Lung (tissue), 12 donors: ENCODE data around the gene OSTF1. TPM values are rescaled to one million over a fixed set of nuclear protein-coding genes. Genes with fewer than 3 reads are reported as not detected.
A peak's percentile ranks its signal among the peaks of the same experiment; 100 is the strongest.

ENCODE experiments used
- ATAC-seq: fragments of 200-7000 bp; cut with Tn5 transposase; one replicate; pipeline ENCODE4 v1.9.1; 2020; ENCODE audit warnings: moderate number of reproducible peaks; ENCODE audit not compliant: insufficient read depth, low FRiP score
- DNase-seq, 3 donors: peaks; one replicate each; pipeline ENCODE4 v3.0.0-alpha.2; 2013 to 2017
- H3K27ac ChIP-seq, 2 donors: one replicate each; pipeline ENCODE4 v1.5.1; 2013; ENCODE audit warnings: mild to moderate bottlenecking in 2 of 2, moderate library complexity in 2 of 2, control low read depth in 1 of 2, inconsistent platforms in 1 of 2, low read depth in 1 of 2, low read length in 1 of 2
- H3K27me3 ChIP-seq, 3 donors: one replicate each; pipeline ENCODE4 v1.5.1; 2013; ENCODE audit warnings: low read length in 2 of 3; ENCODE audit not compliant: control insufficient read depth in 3 of 3, insufficient read depth in 3 of 3
- H3K36me3 ChIP-seq, 4 donors: one replicate each; pipeline ENCODE4 v1.5.1; 2013; ENCODE audit warnings: low read length in 4 of 4, mild to moderate bottlenecking in 1 of 4, moderate library complexity in 1 of 4; ENCODE audit not compliant: control insufficient read depth in 4 of 4, insufficient read depth in 4 of 4
- H3K4me1 ChIP-seq, 5 donors: one replicate each; pipeline ENCODE4 v1.5.1; 2013; ENCODE audit warnings: low read length in 5 of 5, mild to moderate bottlenecking in 2 of 5, moderate library complexity in 1 of 5; ENCODE audit not compliant: control insufficient read depth in 5 of 5, insufficient read depth in 5 of 5
- H3K4me3 ChIP-seq: one replicate; pipeline ENCODE4 v1.5.1; 2013; ENCODE audit warnings: mild to moderate bottlenecking, control low read depth, moderate library complexity
- H3K9ac ChIP-seq, 2 donors: one replicate each; pipeline ENCODE4 v1.5.1; 2013; ENCODE audit warnings: low read length in 2 of 2, control low read depth in 1 of 2; ENCODE audit not compliant: insufficient read depth in 1 of 2
- H3K9me3 ChIP-seq, 4 donors: one replicate each; pipeline ENCODE4 v1.5.1; 2013; ENCODE audit warnings: low read length in 3 of 4, mild to moderate bottlenecking in 1 of 4, moderate library complexity in 1 of 4; ENCODE audit not compliant: control insufficient read depth in 4 of 4, insufficient read depth in 3 of 4
- WGBS, 2 donors: extraction: QIAGEN DNeasy Blood & Tissue Kit; methylation state at CpG; one replicate each; pipeline ENCODE4 v1.1.7; 2013; 5-methylcytosine and 5-hydroxymethylcytosine counted together
- polyA plus RNA-seq, 2 donors: library from polyadenylated mRNA; stranded (reverse); fragments of 200-250 nt; gene quantifications; one replicate each; pipeline ENCODE4 v1.2.1, GENCODE V29; 2013
- total RNA-seq, 2 donors: library from RNA; depleted of rRNA in 1 of 2; stranded (reverse); fragments of >200 nt in 1 of 2; gene quantifications; one replicate each; pipeline ENCODE4 v1.2.1, GENCODE V29; 2014 to 2021
- TF ChIP-seq, protein P1 (sequence below): IDR thresholded peaks from 2 replicates; pipeline ENCODE4 v1.5.1; 2012; ENCODE audit warnings: mild to moderate bottlenecking; ENCODE audit errors: control extremely low read depth, extremely low read depth
- donor health status: control.
- donor health status: control.
- donor health status: Bipolar disorder and iron deficiency.
- donor health status: healthy.
- donor health status: DM: yes; HTN: yes; CAD: no.

OSTF1 gene
- total and polyA plus RNA-seq, 4 donors: 50.9 to 91.0 (median 72.0) TPM

DNA sequence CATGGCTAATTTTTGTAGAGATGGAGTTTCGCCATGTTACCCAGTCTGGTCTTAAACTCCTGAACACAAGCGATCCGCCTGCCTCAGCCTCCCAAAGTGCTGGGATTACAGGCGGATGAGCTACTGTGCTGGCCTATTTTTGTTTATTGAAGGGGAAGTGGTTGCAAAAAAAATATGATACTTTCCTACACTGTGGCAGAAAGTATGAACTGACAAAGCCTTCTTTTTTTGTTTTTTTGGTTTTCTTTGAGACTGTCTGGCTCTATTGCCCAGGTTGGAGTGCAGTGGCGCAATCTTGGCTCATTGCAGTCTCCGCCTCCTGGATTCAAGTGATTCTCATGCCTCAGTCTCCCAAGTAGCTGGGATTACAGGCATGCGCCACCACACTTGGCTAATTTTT, 50.9 kb downstream of the OSTF1 start:
- Histone ChIP-seq H3K27me3 (no peaks in the 10 kb centered on the region), H3K9ac (no peak overlapping the region), H3K4me1 (peaks cover 0 to 6% (median 0%) of the 10 kb centered on the region in 5 donors), H3K9me3 (peaks cover 0 to 4% (median 0%) of the 10 kb centered on the region in 4 donors), H3K27ac (no peak overlapping the region), H3K36me3 (peaks cover 19 to 64% (median 37%) of the 10 kb centered on the region in 4 donors), H3K4me3 (no peak overlapping the region)
- TF ChIP-seq, protein P1, sequence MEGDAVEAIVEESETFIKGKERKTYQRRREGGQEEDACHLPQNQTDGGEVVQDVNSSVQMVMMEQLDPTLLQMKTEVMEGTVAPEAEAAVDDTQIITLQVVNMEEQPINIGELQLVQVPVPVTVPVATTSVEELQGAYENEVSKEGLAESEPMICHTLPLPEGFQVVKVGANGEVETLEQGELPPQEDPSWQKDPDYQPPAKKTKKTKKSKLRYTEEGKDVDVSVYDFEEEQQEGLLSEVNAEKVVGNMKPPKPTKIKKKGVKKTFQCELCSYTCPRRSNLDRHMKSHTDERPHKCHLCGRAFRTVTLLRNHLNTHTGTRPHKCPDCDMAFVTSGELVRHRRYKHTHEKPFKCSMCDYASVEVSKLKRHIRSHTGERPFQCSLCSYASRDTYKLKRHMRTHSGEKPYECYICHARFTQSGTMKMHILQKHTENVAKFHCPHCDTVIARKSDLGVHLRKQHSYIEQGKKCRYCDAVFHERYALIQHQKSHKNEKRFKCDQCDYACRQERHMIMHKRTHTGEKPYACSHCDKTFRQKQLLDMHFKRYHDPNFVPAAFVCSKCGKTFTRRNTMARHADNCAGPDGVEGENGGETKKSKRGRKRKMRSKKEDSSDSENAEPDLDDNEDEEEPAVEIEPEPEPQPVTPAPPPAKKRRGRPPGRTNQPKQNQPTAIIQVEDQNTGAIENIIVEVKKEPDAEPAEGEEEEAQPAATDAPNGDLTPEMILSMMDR: no peak
- no peak for ATAC-seq
- no peak for DNase-seq
- 82 to 89% methylated on average over 7 of the region's 7 CpGs for WGBS, 2 donors

DNA sequence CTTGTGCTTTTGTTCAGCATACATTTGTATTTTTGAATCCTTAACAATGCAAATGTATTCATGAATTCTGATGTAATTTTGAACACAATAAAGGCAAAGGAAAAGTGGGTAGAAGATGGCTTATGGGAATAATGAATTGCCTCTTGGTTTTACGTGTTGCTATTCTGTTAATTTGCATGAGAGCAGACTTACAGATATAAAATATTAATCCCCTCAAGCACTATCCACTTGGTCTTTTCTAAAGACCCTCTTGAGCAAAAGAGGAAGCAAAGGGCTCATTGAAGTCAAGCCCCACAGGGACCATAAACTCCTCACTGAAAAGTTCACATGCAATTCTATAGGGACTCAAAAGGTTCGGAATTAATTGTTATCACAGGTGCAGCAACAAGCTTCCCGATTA, 51.9 kb downstream of the OSTF1 start:
- H3K36me3 ChIP-seq: peaks cover 21 to 65% (median 40%) of the 10 kb centered on the region in 4 donors
- H3K4me3 ChIP-seq: no peak overlapping the region
- H3K27me3 ChIP-seq: no peaks in the 10 kb centered on the region
- TF ChIP-seq, protein P1: no peak
- H3K27ac ChIP-seq: no peak overlapping the region
- peaks cover 0 to 5% (median 2%) of the 10 kb centered on the region in 4 donors for H3K9me3 ChIP-seq
- H3K4me1 ChIP-seq: peaks cover 0 to 6% (median 0%) of the 10 kb centered on the region in 5 donors
- WGBS, 2 donors: 89 to 94% methylated on average over 3 of the region's 3 CpGs
- H3K9ac ChIP-seq: no peak overlapping the region
- DNase-seq: no peak
- ATAC-seq: no peak

DNA sequence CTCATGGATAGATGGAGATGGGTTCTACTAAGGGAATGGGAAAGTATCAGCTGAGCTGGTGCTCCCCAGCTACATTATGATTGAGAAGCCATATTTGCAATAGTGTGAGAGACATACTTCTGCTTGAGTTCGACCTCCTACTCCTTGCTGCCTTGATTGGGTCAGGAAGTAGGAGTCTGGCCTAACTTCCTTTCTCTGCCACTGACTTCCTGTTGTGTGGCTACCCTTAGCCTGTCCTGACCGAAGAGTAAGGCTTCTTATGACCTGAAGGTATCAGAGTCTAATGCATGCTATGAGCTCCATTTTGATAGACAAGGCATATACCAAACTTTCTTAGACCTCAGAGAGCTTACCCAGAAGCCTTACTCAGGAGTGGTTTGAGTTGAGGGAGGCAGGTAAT, 53.9 kb downstream of the OSTF1 start:
- Histone ChIP-seq H3K27me3 (no peaks in the 10 kb centered on the region), H3K9ac (no peak overlapping the region), H3K9me3 (peaks cover 0 to 5% (median 2%) of the 10 kb centered on the region in 4 donors), H3K36me3 (peaks cover 21 to 60% (median 32%) of the 10 kb centered on the region in 4 donors), H3K4me1 (peaks cover 0 to 6% (median 5%) of the 10 kb centered on the region in 5 donors), H3K27ac (peak overlapping the region in 1 of 2 donors; percentile 55), H3K4me3 (no peak overlapping the region)
- DNase-seq (no peak), ATAC-seq (no peak)
- TF ChIP-seq, protein P1: no peak
- 18 to 43% methylated on average over 2 of the region's 2 CpGs for WGBS, 2 donors

DNA sequence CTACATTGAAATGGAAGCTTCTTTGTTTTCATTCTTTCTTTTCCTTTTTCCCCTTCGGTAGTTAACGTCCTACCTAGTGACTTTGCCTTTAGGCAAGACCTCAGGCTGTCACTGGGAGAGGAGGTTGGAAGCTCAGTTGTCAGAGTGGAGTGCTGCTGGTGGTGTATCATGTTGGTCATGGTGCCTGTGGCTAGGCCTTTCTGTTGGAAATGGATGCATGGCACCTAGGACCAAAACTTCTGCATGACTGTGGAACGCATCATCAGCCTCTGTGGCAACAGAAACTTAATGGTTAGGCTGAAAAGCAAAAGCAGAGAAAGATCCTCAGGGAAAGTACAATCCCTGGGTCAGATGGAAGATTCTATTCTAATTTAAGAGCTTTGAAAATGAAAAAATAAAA, 57.9 kb downstream of the OSTF1 start:
- Histone ChIP-seq H3K4me1 (peaks cover 0 to 34% (median 6%) of the 10 kb centered on the region in 5 donors), H3K27me3 (no peaks in the 10 kb centered on the region), H3K4me3 (no peak overlapping the region), H3K27ac (no peak overlapping the region), H3K9ac (no peak overlapping the region), H3K36me3 (peaks cover 12 to 50% (median 31%) of the 10 kb centered on the region in 4 donors), H3K9me3 (peaks cover 0 to 5% (median 2%) of the 10 kb centered on the region in 4 donors)
- 96 to 98% methylated on average over 3 of the region's 3 CpGs for WGBS, 2 donors
- ATAC-seq: no peak
- no peak for DNase-seq
- TF ChIP-seq, protein P1: no peak
